HepG2 (cell line): ENCODE results near the gene ARHGEF10L. TPM values are rescaled to one million over a fixed set of nuclear protein-coding genes. Genes with fewer than 3 reads are reported as not detected.

Source experiments
- ATF4 ChIP-seq, 2 experiments: fragments of 450-650 bp in 1 of 2; sonication (generic) in 1 of 2; formaldehyde crosslinking; IDR thresholded peaks; 2 replicates each; pipeline versions ENCODE4 v1.5.0 to v1.8.0; 2020 to 2022; ENCODE audit warnings: mild to moderate bottlenecking in 1 of 2, missing genetic modification reagents in 1 of 2
- HDAC1 ChIP-seq: sonication (generic); formaldehyde crosslinking; IDR thresholded peaks from 2 replicates; pipeline ENCODE4 v1.5.1; 2020; ENCODE audit warnings: mild to moderate bottlenecking, missing genetic modification reagents
- HHEX ChIP-seq: IDR thresholded peaks from 2 replicates; pipeline ENCODE4 v1.6.1; 2016; ENCODE audit warnings: control low read depth
- HINFP ChIP-seq: sonication (generic); formaldehyde crosslinking; IDR thresholded peaks from 2 replicates; pipeline ENCODE4 v1.4.0; 2020; ENCODE audit warnings: low read depth, mild to moderate bottlenecking, missing genetic modification reagents
- NFAT5 ChIP-seq: sonication (generic); formaldehyde crosslinking; IDR thresholded peaks from 2 replicates; pipeline ENCODE4 v1.4.0; 2020; ENCODE audit warnings: missing genetic modification reagents
- PAF1 ChIP-seq: IDR thresholded peaks from 2 replicates; pipeline ENCODE4 v1.6.1; 2016; ENCODE audit warnings: missing genetic modification reagents, missing compliant biosample characterization
- PITX1 ChIP-seq: sonication (generic); formaldehyde crosslinking; IDR thresholded peaks from 2 replicates; pipeline ENCODE4 v1.5.1; 2020; ENCODE audit warnings: mild to moderate bottlenecking, missing genetic modification reagents
- POGZ ChIP-seq: sonication (generic); formaldehyde crosslinking; IDR thresholded peaks from 2 replicates; pipeline ENCODE4 v1.4.0; 2020; ENCODE audit warnings: mild to moderate bottlenecking, missing genetic modification reagents
- RARG ChIP-seq: sonication (generic); formaldehyde crosslinking; IDR thresholded peaks from 2 replicates; pipeline ENCODE4 v1.4.0; 2020; ENCODE audit warnings: low read depth, mild to moderate bottlenecking, missing genetic modification reagents
- RFX3 ChIP-seq: IDR thresholded peaks from 2 replicates; pipeline ENCODE4 v1.6.1; 2016; ENCODE audit warnings: missing biosample characterization, missing genetic modification reagents
- SNRNP70 ChIP-seq: fragments of 200-400 bp; formaldehyde crosslinking; IDR thresholded peaks from 2 replicates; pipeline ENCODE4 v1.6.1; 2017; ENCODE audit warnings: mild to moderate bottlenecking, low read depth, low read length, moderate library complexity
- TMF1 ChIP-seq: sonication (generic); formaldehyde crosslinking; IDR thresholded peaks from 2 replicates; pipeline ENCODE4 v1.8.1; 2022; ENCODE audit warnings: low read depth, missing genetic modification reagents
- ZNF18 ChIP-seq: sonication (generic); formaldehyde crosslinking; IDR thresholded peaks from 2 replicates; pipeline ENCODE4 v1.8.0; 2022; ENCODE audit warnings: mild to moderate bottlenecking, missing genetic modification reagents; ENCODE audit not compliant: insufficient replicate concordance
- ZNF749 ChIP-seq: sonication (generic); formaldehyde crosslinking; IDR thresholded peaks from 2 replicates; pipeline ENCODE4 v1.8.0; 2022; ENCODE audit warnings: mild to moderate bottlenecking, missing genetic modification reagents, moderate library complexity, borderline replicate concordance
- ZSCAN30 ChIP-seq: sonication (generic); formaldehyde crosslinking; IDR thresholded peaks from 2 replicates; pipeline ENCODE4 v1.5.0; 2020; ENCODE audit warnings: mild to moderate bottlenecking, missing genetic modification reagents
- ZSCAN9 ChIP-seq: IDR thresholded peaks from 2 replicates; pipeline ENCODE4 v1.6.1; 2016; ENCODE audit warnings: borderline replicate concordance
- polyA plus RNA-seq, 8 experiments: library from polyadenylated mRNA; depleted of rRNA in 3 of 8; stranded (reverse) in 7 of 8; unstranded in 1 of 8; fragments of >200 nt; fragmentation: Illumina TruSeq in 4 of 8; extraction: Trizol in 4 of 8; gene quantifications; 2 replicates each; pipeline versions ENCODE4 v1.2.1 to v1.2.3, GENCODE V29; 2011 to 2016; ENCODE audit warnings: low read depth in 4 of 8, missing spikeins in 1 of 8, mixed read lengths in 1 of 8; ENCODE audit not compliant: insufficient read depth in 1 of 8
- total RNA-seq, 5 experiments: library from RNA; depleted of rRNA; stranded (reverse); fragments of >200 nt; fragmentation: Illumina TruSeq; extraction: Trizol; gene quantifications; 2 replicates each; pipeline ENCODE4 v1.2.3, GENCODE V29; 2016; ENCODE audit warnings: low read depth in 1 of 5

The ARHGEF10L gene
- total and polyA plus RNA-seq, 2 of the 13 experiments (the other 11 are each of a cell fraction or from before 2014, with no cell fraction given) = 46.5 to 78.3 TPM

- TF ChIP-seq ZNF749 (CRISPR knock-in tag) (no peak), NFAT5 (CRISPR knock-in tag) (peak; percentile 85; the same call in 1 of the 2 replicates), PITX1 (CRISPR knock-in tag) (peak; percentile 60), ATF4 (CRISPR knock-in tag; IDR thresholded peaks at IDR 0.05) (no peak), PAF1 (CRISPR knock-in tag) (no peak), ZSCAN9 (CRISPR knock-in tag) (0 out of 2 replicates have a peak, but pooled peaks have one; percentile 20), RARG (CRISPR knock-in tag) (no peak), ZNF18 (CRISPR knock-in tag) (peak; percentile 23), HHEX (CRISPR knock-in tag) (no peak), ZSCAN30 (peak; percentile 83; the same call in 1 of the 2 replicates), RFX3 (CRISPR knock-in tag) (no peak), HINFP (CRISPR knock-in tag) (peak; percentile 57; the same call in 1 of the 2 replicates), TMF1 (0 out of 2 replicates have a peak, but pooled peaks have one; percentile 56), SNRNP70 (no peak), HDAC1 (CRISPR knock-in tag) (peak; percentile 75), POGZ (CRISPR knock-in tag) (no peak)
Observed at GRCh38 chr1:17579951-17580939, 40.7 kb downstream of the ARHGEF10L start (continued).
